ENCODE measurements around the gene U2AF1L4.
A peak's percentile ranks its signal among the peaks of the same experiment; 100 is the strongest.

The U2AF1L4 gene

DNA sequence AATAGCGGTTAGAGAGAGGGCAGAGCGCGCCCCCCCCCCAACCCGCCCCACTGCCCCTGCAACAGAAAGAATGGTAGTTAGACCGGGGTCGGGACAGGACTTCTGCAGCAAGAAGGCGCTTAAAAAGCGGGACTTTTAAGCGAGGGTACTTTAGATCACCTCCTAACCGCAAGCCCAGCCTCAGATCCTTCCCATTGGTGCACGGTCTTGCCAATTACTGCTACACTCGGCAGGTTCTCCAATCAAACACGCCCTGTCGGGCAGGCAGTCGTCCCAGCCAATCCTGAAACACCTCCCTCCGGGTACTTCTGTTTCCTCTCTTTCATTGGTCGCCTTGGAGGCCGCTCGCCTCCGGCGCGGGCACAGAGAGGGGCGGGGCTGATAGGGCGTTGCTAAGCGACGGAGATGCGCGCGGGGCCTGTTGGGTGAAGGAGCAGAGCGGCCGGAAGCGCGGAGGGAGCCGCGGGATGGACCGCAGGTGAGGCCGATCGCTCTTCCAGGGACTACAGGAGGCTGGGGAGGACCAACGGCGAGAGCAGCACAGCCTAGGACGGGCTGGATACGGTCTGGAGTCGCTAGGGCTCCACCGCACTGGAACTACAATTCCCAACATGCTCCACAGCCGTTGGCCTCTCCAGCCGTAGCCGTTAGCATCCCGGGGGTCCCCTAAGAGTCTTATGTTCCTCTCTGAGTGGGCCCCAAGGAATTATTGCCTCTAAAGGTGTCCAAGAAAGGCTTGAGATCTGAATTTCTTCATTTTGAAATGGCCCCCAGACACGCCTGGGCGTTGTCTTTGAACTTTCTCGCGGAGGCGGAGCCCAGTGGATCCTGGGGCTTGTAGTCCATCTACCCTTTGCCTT, 12.8 kb upstream of the U2AF1L4 start, which contains the start of gene PROSER3:
Gene PROSER3 (plus strand): TSS at position 428 of the 860 bp plus-strand sequence. CDS start 40 bp downstream, at position 468.
- DNase-seq, result peak; percentile 83 to 99 (median 98)

DNA sequence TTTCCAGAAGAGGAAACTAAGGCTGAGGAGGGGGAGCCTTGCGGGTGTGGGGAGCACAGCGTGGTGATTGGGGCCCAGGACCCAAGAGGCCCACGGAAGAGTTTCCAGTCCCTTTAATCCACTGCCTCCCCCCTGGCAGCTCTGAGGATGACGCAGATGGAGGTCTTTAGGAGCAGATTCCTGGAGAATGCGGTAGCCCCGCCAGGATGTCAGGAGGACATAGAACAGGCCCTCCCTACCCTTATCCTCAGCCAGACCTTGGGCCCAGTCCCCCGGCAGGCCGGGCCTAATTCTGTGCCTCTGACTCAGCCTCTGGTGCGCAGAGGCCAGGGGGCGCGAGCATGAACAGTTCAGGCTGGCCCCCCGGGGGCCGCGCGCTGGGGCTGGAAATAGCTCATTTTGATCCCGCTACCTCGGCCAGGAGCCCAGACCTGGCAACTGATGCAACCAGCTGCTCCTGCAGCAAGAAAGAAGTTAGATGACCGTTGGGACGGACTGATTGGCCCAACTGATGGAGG, 12.1 kb upstream of the U2AF1L4 start:
- peak in 21 of 56 donors; percentile 41 to 75 (median 62) for DNase-seq

DNA sequence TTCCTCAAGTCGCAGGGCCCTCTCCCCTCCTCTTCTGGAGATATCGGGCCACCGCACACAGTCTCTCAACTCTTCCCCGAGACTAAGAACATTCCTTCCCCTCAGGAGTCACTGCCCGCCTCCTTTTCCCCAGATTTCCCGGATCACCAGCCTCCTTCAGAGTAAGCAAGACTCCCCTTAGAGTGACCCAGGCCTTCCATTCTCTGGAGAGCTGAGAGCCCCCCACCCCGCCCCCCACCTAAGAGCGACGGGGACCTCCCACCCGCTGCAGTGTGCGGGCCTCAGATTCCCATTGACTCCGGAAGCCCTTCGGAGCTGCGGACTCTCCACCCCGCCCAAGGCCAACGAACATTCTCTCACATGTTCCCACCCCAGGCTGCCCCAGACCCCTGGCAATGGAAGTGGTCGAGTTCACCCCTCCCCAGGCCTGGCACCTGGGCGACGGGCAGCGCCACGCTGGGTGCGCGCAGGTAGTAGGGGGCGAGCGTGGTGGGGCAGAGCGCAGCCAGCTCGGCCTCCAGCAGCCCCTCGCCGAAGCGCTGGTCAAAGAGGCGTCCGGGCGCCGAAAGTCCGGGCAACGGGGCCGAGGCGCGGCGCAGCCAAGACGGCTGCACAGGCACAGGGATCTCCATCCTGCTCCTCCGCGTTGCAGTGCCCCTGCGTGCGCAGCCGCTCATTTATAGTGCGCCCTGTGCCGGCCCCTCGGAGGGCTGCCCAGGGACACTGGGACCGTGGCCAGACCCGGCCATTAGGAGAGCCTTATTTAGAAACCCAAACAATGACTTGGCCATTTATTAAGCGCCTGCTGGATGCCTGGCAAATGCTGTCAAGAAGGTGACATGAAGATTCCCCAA, 11.4 kb upstream of the U2AF1L4 start, which contains the start of gene HSPB6:
Gene HSPB6 (minus strand): TSS at position 653 of the 854 bp plus-strand sequence. CDS start 21 bp downstream, at position 632.
- DNase-seq, result peak in 12 of 56 donors; percentile 11 to 48 (median 31)

DNA sequence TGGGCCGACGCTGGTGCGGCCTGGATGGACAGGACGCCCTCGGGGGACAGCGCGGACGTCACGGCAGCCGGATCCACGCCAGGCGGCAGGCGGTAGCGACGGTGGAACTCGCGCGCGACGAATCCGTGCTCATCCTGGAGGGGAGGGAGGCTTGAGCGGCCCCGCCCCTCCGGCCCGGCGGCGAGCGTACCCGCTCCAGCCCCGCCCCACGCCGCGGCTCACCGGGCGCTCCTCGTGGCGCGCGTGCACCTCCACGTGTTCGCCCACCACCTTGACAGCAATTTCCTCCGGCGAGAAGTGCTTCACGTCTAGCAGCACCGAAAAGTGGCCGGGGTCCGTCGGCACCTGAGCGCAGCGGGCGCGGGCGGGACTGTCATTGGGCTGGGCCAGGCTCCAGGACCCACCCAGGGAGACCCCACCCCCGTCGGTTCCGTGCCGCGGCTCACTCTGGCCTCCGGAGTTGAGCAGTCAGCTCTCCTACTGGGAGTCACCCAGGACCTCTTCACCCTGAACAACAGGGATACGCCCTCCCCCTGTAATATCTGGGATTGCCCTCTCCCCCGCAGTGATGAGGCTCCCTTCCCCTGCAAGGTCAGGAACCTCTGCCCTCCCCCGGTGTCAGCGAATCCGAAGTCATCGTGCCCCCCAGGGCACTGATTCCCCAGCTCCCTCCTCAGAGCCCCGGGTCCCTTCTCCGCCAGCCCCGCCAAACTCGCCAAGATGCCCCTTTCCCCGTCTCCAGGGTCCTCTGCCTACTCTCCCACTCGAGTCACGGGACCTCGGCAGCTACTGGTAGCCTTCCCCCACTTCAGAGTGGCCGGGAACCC, 10.5 kb upstream of the U2AF1L4 start:
- peak in 1 of 56 donors; percentile 13 for DNase-seq

DNA sequence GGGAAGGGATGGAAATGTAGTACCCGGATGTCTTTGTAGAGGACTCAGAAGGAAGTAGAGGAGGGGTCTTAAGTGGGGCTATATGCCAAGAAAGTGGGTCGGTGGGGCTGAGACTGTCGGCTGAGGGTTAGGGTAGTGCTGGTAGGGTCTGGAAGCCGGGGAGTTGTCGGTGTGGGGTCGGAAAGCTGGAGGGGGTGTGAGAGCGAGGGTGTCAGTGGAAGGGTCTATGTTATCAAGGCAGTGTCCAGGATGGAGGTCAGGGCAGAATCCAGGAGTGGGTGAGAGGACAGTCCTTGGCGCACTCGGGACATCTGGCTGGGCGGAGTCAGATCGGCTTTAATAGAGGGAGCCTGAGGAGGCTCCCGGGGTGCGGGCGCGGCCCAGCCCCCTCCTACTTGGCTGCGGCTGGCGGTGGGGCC, 9.9 kb upstream of the U2AF1L4 start:
- DNase-seq, result no peak

DNA sequence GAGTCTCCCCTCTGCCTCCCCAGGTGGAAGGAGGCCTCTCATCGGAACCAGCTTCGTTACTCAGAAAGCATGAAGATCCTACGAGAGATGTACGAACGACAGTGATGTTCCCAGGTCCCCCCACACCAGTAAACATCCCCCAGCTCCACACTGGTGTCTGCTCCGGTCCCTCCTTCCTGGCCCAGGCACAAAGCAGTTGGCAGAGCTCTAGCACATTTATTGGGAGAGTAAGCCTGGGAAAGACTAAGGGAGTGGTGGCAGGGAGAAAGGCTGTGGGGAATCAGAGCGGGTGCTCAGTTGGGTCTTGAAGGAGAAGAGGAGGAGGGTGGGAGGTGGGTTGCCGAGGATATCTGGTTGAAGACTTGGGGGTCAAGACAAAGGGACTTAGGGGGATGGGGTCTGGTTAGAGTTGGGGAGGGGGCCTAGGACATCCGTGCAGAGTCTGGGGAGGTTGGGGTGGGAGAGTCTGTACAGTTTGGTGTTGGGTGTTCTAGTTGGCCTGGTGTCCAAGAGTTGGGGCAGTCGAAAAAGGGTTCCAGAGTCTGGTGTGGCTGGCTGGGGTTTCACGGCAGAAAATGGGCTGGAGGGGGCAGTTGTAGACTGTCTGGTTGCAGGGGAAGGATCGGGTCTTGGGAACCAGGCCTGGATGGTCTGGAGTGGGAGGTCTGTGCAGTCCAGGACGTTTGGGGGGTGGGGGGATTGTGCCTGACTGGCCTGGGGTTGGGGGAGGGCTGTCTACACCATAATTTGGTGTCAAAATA, 9.3 kb upstream of the U2AF1L4 start:
- DNase-seq, result no peak

DNA sequence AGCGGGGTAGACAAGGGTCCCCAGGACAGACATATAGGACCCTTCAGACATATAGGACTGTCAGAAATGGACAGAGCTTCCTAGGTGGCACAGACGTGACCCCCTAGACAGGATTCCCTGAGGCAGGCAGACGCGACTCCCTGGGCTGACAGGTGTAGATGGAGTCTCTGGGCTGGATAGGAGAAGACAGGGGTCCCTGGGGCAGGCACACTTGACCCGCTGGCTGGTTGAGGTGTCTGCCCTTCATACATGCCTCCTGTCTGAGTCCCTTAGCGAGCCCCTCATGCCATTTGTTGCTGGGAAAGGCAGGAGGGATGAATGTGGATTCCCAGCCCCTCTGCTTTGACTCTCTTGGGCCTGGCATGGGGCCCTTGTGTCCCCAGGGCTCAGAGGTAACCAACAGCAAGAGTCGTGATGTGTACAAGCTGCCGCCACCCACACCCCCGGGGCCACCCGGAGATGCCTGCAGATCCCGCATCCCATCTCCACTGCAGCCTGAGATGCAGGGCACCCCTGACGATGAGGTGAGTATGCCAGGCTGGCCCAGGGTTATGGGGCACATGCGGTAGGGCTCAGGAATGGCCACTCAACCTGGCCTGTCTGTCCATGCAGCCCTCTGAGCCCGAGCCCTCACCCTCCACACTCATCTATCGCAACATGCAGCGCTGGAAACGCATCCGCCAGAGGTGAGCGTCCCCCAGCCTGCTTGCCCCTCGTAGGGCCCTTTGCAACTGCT, 8.6 kb upstream of the U2AF1L4 start:
- no peak for DNase-seq

DNA sequence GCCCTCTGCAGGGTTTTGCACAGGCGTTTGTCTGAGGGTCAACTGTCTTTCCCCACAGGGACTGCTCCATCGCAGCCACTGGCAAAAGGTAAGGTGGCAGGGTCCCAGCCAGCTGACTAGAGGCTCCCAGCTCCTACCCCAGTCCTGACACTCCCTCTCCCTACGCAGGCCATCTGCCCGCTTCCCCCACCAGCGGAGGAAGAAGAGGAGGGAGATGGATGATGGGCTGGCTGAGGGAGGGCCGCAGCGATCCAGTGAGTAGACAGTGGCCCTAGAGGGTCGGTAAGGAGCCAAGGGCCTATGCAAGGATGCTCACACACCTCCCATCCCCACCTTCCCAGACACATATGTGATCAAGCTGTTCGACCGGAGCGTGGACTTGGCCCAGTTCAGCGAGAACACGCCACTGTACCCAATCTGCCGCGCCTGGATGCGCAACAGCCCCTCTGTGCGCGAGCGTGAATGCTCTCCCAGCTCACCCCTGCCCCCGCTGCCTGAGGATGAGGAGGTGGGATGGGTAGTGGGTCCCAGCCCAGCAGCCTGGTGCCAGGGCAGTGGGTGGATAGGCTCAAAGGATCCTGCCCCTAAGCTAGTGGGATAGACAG, 7.6 kb upstream of the U2AF1L4 start:
- no peak for DNase-seq

DNA sequence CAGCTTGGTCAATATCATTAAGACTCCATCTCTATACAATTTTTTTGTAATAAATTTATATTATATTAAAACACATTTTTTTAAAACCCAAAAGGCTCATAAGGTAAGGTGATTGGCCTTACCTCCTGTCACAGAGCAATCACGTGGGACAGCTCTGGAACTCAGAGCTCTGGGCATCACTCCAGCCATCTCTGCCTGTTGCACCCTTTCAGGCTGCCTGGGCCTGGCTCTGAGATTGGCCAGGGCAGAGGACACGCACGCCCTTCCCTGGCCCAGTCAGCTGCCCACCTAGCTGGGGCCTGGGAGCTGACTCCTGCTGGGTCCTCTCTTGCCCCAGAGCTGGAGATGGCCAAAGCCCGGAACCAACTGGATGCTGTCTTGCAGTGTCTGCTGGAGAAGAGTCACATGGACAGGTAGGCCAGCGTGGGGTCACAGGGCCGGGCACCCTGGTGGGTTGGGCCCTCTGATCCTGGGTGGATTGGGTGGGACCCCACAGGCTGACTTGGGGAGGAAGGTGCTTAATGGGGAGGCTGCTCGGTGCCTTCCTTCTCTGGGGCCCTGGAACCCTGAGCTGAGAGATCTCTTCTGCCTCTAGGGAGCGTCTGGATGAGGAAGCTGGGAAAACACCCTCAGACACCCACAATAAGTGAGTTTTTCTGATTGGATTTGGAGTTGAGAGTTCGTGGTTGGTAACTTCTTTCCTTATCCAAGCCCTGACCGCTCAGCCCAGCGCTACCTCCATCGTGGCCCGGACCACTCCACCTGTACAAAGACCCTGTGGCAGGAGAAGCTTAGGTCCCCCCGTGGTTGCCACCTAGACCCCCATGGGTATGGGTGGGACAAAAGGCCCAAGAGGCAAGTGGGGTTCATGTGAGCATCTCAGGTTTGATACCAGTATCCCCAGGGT, 6.9 kb upstream of the U2AF1L4 start:
- no peak for DNase-seq

DNA sequence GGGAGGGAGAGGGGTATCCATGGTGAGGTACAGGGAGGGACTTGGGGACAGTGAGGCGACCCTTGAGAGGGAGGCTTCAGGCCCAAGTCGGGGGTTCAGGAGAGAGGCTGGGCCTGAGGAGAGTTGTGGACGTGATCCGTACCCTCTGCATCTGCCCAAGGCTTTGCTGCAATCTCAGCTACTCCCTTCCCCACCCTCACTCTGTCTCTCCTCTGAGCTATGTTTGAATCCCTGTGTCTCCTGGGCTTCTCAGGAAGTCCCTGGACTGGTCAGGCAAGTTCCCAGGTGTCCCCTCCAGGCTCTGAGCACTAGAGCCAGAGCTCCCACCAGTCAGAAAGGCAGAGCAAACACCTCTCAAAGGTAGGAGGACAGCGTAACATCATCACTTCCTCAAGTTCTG, 4.9 kb upstream of the U2AF1L4 start:
- no peak for DNase-seq

DNA sequence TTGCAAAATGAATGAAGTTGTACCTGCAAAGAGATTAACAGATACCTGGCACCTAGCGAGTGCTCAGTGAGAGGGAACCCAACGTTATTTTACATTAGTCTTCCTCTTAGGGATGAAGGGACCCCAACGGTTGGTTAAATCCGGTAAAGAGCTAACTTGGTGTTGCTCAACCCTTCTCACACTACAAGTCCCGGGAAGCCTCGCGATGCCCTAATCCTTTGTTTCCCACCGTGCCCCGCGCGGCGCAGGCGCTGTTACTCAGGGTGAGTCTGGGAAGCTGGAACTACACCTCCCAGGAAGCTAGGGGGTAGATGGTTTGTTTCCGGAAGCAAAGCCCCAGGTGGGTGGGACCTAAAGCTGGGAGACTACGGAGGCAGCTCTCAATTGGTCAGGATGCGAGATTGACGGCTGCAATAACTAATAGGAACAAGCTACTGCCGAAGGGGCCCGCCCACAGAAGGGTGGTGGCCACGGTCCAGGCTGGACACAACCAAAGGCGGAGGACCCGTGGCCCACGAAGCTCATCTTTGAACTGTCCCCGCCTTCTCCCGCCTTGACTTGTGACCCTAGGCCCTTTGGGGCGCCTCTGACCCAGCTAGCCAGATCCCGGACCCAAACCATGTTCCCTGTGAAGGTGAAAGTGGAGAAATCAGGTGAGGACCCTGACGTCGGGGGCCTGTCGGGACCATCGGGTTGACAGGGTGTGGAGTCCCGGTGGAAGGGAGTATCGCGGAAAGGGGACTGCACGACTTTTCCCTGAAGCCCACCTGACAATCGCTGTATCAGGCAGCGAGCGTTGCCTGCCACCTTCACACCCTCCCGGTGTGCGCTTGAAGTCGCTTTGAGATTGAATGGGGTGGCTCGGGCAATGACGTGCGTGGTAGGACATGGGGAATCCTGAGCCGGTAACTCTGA, 3.1 kb upstream of the U2AF1L4 start, which contains the start of gene LIN37:
Gene LIN37 (plus strand): TSS at position 471 of the 915 bp plus-strand sequence. CDS start 149 bp downstream, at position 620.
- peak; percentile 91 to 100 (median 99) for DNase-seq

DNA sequence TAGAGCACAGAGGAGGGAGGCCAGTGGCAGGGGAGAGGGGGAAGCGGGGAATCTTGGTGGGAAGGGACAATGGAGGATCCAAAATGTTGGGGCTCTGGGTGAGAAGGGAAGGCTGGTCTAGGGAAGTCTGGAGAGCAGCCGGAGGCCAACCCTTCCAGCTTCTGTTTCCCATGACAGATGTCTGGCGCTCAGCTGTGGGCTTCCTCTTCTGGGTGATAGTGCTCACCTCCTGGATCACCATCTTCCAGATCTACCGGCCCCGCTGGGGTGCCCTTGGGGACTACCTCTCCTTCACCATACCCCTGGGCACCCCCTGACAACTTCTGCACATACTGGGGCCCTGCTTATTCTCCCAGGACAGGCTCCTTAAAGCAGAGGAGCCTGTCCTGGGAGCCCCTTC, 1.3 kb upstream of the U2AF1L4 start:
- DNase-seq, result no peak

DNA sequence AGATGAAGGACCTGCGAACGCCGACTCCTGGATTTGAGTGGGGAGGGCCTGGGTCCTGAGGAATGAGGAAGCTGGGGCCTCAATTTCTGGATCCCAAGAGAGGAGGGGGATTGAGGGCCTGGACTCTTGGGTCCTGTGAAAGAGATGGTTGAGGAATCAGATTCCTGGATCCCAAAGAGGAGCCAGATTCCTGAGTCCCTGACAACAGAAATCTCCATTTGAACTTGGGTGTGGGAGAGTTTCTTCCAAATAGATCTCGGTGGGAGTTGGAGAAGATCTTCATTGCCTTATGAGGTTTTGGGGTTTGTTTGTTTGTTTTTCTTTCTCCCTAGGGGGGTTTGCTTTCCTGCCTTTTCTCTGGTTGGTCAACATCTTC, 857 bp upstream of the U2AF1L4 start:
- no peak for DNase-seq

DNA sequence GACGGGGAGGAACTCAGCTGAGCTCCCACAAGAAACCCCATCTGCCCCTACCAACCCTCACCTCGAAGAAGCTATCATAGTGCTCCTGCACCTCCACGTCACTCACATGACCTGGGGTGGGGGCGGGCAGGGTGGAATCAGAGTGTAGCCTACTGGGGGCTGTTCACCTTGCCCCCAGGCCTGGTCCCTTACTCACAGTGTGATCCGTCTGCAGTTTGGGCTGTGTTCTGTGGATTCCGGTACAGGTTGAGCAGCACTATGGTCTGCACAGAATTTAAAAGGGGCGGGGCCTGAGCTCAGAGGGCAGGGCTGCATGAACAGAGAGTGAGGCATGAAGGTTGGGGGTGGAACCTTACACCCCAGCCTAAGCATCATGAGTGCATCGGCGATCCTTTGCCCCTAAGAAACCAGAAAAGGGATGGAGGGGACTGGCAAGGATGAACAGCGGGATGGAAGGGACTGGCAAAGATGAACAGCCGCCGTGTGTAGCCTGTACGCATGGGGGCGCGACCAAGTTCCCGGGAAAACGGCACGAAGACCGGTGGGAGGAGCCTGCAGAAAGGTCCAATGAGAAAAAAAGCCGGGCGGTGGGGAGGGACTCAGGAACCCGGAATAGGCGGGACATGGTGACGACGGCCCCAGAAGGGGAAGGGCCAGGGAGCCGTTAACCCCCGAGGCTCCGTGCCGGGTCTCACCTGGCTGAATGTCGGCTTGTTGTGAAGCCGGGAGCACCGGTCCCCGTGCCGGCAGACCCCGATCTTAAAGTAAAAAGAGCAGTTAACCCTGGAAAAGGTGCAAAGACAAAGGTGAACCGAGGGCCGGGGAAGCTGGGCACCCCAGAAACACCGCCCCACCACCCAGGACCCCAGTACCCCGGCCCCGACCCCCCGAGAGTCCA, 539 bp downstream of the U2AF1L4 start:
- peak; percentile 73 to 98 (median 90) for DNase-seq

Measured in nucleus accumbens (tissue), 56 donors.